ENCODE measurements around the gene MME.
A peak's percentile ranks its signal among the peaks of the same experiment; 100 is the strongest.

The MME gene
- 7.6 to 33.5 (median 17.4) reads per million in 17 experiments for total RNA-seq

DNA sequence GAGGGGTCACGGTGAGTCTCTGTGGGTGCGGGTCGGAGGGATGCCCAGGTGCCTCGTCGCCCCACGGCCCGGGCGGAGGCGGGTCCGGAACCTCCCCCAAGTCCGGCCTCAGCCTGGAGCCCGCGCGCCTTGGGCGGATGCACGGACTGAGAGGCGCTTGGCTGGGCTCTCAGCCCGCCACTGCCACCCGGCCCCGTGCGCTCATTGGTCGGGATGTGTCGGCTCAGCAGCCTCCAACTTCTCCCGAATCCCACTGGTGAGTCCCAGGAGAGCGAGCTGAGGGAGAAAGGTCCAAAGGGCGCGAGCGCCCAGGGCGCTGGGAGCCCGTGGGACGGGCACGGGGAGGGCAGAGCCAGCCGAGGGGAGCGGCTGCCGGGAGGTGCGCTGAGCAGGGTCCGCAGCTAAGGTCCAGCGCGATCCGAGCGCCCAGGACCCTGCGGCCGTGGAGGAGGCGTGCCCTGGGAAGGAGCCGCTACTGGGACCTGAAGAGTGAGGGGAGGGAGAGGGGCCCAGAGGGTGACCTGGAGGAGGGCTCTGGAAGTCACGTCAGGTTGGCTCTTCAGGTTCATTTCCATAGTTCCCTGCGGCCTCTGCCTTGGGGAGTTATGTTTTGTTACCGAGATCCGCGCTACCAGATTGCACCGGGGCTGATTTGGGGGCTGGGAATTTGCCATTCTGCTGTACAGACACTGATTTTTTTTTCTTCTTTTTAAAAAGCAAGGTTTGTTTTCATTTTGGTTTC is at the start of gene MME:
Gene MME (plus strand): TSS at position 574 of the 742 bp plus-strand sequence. CDS start 3,849 bp downstream, outside the sequence.
- DNase-seq = peak; percentile 30 to 56 (median 39)

DNA sequence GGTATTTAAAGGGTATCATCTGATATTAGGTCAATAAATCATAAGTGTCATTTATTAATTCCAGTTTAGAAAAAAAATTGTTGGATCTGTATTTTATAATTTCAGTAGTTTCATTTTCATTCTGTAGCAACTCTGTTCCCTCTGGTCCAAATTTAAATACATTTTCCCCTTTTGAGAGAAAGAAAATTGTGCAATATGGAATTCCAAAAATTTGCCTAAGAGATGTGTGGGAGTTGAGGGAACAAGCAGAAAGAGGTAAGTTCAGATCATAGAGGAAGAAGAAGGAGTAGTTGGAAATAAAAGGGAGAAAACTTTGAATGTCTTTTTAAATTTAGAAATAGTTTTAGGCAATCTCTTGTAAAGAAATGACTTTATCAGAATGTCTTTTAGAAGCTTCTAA is 48.9 kb upstream of the MME start:
- peak in 2 of 4 experiments; percentile 35 to 39 for DNase-seq

DNA sequence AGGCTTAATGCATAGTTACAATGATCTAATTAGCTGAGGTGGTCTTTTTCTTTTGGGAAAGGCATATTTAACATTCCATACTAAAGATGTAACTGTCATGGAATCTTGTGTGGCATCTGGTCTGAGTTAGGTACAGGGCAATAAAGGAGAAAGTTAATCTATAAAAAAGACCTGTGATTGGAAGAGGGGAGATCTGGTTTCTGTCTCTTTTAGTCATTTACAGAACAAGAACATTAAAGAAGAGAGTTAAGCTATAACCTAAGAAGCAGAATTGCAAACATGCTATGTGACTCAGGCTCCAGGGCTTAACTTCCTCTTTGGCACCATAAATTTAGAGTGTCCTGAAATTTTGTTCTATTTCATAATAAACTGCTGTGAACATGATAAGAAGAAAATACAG is 47.2 kb upstream of the MME start:
- peak; percentile 53 to 84 (median 72) for DNase-seq

DNA sequence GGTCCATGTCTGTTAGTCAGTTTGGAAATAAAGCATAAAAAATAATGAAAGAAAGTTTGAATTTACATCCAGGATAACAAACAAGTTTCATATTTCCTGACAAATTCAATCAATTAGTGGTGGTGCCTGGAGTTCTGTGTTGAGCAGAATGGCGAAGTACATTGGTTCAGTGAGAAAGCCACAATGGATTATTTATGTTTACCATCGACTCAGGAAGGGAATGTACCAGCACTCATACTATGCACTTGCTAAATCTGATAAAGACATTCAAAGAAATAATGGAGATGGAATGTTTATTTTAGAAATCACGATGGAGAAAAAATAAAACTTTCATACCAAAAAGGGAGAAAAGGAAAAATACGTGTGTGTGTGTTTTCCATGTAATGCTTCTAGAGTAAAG is 45.3 kb upstream of the MME start:
- no peak for DNase-seq

DNA sequence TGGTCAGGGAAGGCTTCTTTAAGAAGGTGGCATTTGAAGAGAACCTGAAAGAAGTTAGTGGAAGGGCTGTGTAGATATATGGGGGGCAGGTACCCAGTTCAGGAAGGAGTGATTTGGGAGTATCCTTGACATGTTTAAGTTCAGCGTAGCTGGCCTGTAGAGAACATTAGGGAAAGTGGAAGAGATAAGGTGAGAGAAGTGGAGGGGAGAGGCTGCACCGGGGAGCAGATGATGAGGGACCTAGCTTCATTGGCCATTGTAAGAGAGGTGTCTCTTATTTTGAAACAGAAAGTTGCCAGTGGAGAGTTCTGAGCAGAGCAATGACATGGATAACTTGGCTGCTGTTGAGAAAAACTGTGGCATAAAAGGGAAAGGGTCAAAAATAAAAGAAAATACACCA is 44.6 kb upstream of the MME start:
- DNase-seq = no peak

DNA sequence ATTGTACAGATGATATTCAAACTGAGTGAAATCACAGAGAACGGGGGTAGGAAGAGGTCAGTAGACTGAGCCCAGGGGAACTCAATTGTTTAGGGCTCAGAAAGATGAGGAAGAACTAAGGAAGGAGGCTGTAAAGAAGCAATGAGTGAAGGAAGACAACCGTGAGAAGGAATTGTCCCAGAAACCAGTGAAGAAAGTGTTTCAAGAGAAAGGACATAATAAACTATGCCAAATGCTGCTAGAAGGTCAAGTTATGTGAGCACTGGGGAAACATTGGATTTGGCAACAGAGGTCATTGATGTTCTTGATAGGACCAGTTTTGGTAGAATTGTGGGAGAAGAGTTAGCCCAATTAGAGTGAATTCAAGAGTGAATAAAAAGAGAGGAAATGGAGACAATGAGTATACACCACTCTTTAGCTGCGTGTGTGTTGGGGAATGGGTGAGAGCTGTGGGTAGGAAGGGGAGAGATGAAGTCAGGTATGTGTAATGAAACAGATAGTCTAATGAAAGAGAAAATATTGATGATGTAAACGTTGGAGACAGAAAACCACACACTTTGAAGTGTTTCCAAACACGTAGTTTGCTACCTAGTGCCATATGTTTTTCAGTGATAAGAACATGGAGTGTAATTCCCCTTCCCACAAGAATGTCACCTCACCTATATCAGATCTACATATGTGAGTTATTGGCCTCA is 42.5 kb upstream of the MME start:
- no peak for DNase-seq

DNA sequence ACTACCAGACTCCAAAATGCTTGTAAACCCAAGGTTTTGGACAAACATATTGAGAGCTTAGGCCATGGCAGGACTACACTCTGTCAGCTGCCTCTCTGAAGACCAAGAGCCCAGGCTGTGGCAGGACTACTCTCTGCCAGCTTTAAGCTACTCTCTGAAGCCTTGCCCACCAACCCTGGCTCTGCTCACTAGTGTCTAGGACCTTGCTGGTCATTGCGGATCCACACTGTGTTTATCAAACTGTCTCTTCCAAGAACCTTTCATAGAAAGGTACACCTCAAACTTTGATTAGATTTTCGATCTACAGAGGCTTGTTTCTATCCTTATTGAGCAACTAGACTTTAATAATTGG is 41.9 kb upstream of the MME start:
- no peak for DNase-seq

DNA sequence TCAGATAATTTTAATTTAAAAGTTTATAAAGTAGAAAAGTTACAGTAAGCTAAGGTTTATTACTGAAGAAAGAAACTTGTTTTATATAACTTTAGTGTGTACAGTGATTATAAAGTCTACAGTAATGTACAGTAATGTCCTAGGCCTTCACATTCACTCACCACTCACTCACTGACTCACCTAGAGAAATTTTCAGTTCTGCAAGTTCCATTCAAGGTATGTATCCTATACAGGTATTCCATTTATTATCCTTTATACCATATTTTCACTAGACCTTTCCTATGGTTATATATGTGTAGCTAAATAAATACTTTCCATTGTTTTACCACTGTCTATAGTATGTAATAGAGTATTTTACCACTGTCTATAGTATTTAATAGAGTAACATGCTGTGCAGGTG is 33.2 kb upstream of the MME start:
- no peak for DNase-seq

DNA sequence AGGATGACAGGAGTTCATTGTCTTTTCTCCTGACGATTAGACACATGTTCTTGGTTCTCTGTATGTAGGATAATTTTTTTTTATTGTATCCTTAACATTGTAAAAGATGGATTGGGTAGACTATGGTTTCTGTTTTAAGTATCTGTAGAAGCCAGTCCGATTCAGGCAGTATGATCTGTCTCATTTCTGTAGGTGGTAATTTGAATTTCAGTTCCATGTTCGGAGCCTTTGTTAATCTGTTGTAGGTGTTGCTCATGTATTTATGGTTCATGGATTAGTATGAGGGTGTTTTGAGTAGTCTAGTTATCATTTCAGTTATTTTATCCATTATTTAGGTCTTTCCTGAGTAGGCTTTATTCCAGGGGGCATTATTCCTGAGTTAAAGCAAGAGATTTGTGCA is 32.4 kb upstream of the MME start:
- DNase-seq = no peak

DNA sequence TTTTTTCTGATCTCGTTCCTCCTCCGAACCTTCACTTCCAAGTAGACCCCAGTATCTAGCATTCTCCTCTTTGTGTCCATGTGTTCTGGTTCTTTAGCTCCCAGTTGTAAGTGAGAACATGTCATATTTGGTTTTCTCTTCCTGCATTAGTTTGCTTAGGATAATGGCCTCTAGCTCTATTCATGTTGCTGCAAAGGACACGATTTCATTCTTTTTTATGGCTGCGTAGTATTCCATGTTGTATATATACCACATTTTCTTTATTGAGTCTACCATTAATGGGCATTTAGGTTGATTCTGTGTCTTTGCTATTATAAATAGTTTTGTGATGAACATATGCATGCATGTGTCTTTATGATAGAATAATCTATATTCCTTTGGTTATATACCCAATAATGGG is 30.2 kb upstream of the MME start:
- DNase-seq = no peak

DNA sequence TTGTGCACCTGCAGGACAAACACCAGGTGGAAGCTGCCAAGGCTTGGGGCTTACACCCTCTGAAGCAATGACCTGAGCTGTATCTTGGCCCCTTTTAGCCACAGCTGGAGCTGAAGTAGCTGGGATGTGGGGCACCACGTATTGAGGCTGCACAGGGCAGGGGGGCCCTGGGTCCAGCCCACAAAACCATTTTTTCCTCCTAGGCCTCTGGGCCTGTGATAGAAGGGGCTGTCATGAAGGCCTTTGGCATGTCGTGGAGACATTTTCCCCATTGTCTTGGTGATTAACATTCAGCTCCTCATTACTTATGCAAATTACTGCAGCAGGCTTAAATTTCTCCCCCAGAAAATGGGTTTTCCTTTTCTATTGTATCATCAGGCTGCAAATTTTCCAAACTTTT is 27.6 kb upstream of the MME start:
- no peak for DNase-seq

DNA sequence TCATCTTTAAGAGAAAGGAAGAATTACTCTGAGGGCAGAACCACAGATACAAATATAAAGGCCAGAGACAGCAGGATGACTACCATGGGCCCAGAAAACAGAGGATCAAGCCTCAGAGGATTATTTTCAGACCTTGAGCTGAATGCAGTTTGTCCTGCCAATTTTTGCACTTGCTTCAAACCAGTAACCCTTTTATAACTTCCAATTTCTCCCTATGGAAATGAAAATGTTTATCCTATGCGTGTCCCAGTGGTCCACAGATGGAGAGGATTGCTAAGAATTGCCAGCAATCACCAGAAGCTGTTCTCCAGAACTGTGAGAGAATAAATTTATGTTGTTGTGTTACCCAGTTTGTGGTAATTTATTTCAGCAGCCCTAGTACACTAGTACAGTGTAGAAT is 26.4 kb upstream of the MME start:
- DNase-seq = no peak

DNA sequence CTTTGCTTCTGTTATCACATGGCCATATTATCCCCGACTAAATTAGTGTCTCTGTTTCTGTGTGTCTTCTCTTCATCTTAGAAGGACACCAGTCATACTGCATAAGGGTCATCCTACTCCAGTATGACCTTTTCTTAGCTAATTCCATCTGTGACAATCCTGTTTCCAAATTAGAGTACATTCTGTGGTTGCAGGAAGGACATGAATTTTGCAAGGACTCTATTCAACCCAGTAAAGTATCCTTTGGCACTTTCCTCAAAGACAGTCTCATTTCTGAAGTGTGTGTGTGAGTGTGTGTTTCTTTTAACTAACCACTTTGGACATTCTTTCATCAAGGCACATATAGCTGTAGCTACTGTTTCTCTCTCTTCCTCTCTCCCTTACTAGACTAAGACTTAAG is 15.2 kb upstream of the MME start:
- peak; percentile 17 to 79 (median 52) for DNase-seq

DNA sequence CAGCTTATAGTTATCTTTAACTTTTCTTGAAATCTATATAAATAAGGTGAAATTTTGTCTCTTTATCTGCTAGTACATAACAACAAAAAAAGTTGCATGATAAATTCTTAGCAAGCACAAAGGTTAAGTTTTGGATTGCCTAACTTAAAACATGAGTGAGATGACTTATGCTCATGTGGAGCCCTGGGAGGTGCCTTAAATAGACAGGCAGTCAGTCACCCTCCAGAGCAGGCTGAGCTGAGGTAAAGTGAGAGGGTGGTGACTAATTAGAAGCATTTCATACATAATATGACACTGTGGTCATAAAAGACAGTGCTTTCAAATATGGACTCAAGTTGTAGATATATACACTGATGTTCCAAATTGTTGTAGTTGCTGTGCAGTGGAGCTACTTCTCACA is 14.6 kb upstream of the MME start:
- DNase-seq = peak; percentile 81 to 95 (median 89)

DNA sequence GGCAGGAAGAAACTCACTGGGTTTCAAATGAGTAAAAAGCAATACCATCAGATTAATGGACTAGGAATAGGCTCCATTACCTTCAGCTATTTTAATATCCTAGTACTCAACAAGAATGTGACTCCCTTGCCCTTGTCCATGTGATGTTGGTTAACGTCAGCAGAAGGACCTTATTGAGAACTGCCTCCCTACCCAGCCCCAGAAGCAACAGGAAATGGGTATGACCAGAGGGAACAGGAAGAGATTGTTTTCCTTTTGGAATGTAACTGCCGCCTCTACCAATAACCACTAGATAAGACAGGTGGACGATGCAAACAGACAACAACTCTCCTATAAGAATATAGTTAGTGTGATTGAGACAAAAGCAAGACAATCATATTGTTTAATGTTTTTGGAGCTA is 10.4 kb upstream of the MME start:
- DNase-seq = peak; percentile 19 to 53 (median 48)

DNA sequence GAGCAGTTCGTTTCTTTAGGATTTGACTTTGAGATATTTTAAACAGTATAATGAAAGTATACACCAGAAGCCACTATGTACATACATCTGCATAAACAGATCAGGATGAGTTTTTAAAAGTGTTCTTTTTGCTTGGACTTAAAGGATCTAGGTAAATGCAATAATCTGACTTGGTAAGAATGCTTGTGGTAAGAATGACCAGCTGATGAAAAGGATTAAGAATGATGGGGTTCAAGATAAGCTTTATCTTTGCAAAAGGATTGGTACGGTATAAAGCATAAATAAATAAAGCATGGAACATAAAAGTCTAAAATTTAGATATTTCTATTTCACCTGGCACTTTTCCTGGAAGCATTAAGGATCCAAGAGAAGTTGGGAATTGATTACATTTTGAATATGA is 9.8 kb upstream of the MME start:
- DNase-seq = no peak

DNA sequence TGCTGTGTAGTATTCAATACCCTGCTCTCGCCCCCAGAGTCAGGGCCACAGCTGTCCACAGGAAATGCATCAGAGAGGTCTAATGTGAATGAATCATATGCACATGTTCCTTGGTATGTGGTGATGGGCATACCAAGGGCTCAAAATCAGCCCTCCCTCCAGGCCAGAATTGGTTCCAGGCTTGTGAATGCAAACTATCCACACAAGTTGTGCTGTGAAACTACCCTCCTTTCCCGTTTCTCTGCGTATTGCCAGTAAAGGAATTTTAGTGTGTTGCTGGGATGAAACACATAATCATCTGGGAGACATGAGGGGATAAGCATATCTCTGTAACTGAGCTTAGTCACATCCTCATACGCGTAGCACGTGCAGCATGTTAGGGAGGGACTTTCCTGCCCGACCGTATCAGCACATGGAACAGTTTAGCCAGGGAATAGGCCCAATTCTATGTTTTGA is 9.2 kb upstream of the MME start:
- peak; percentile 36 to 68 (median 50) for DNase-seq

DNA sequence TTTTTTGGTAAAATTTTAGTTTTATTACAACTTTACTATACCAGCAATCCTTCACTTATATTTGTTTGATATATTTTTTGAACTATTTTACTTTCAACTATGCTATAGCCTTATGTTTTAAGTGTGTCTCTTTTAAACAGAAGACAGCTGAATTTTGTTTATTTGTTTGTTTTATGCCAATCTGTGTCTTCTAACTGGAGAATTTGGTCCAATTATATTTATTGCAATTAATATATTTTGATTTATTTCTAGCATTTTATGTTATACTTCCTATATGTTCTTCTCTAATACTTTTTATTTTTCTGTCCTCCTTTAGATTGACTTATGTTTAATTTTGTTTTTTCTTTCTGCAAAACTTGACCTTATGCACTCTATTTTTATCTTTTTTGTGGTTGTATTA is 4.9 kb upstream of the MME start:
- DNase-seq = no peak

DNA sequence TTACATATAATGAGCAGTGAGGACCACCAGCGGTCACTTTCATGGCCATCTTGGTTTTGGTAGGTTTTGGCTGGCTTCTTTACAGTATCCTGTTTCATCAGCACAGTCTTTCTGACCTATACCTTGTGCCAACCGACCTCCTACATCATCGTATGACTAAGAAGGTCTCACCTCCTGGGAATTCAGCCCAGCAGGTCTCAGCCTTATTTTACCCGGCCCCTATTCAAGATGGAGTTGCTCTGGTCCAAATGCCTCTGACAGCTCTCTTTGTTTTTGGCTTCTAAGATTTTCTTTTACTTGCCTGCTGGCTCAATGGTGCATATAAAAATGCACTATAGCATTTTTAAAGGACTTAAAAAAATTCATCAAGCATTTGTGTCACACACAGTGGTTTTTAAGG is 3.2 kb upstream of the MME start:
- DNase-seq = no peak

DNA sequence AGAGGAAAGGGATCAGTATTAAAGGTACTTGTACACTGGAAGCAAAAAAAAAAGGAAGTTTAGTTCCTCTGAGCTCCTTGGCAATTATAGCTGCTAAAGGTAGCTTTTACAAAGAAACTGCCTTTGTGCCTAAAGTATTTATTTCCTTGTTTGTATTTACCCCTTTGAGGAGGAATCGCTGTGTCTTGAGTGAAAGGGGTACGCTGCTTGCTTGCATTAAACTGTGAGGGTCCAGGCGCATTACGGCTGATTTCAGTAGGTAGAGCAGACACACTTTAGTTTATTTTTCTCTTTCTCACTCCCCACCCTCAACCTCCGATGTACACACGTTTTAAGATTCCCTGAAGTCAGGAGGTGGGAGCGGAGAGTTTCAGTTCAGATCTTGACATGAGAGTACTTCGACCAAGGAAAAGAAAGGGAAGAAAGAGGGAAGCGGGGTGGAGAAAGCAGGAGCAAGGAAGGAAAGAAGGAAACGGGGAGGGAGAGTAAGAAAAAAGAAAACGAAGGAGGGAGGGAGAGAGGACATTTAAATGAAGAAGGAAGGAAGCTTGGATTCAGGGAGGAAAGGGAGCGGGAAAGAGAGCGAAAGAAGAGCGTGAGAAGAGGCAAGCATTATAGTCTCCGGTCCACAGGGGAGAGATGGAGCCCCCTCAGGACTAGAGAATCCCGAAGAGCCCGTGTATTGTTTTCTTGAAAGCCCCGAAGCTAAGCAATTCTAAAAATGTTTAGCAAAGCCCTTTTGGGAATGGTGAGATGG is 1.2 kb upstream of the MME start:
- DNase-seq = no peak

DNA sequence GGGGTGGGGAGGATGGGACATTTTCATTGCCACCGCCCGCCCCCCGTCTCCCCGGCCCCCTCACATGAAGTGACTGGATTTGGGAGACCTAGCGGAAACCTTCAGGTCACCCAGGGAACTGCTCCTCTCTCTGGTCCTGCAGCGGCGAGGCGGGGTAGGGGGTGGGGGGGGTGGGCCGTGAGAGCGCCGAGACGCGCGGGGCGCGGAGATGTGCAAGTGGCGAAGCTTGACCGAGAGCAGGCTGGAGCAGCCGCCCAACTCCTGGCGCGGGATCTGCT is 712 bp upstream of the MME start:
- no peak for DNase-seq

DNA sequence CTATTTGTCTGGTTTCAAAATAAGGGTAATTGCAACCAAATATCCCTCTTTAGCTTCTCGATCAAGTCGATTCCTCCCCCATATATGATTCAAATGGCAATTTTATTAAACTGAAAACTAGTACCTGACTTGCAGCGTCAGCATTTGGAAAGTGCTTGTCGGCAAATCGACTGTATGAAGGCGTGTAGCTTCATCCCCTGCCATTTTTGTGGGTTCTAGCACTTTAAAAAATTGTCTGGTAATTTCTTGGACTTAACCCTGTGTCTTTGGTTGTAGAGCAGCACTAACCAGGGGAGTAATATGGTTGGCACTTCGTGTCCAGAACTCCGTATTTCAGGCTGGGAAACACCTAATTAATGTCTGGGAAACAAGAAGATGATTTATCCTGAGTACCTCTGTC is 573 bp downstream of the MME start:
- DNase-seq = no peak

DNA sequence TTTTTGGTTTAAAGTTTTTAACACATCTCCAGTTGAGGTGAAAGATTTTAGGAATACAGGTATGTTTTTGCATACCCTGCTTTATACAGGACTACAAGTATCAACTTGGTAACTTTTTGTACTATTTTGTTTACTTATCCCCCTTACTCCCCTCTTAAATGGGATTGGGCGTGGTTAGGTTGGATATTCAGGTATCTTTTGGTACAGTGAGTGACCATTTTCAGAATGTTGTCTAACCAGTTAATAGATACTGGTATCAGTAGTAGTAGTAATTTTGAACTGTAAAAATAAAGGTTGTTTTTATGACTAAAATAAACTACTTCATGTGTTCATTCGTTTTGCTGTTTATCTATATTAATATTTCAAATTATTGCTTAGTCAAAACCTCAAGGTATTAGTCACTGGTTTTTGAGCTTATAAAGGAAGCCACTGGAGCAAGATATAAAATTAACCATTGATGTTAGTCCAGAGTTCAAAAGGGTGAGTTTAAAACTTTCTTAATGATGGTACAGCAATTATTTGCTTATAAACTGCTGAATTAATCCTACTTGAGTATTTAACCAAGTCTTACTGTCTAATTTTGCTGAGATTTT is 3.3 kb downstream of the MME start:
- DNase-seq = no peak

DNA sequence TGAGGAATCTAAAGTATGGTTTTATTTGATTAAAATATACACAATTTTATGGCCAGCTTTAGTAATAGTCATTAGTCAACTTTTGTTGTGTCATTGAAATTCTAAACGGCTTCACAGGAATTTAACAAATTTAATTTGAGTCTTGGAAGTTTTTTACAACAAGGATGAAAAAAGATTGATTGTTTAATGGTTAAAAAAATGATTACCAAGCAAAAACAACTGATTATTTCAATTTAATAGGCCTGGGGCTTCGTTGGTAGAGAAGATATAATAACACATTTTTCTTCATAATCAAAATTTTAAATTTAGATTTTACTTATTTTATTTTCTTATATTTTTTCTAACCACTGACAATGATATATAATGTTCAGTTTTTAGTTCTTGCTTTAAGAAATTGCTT is 4.4 kb downstream of the MME start:
- no peak for DNase-seq
